Nephron (organoid): ENCODE results near the gene MROH8.
A peak's percentile ranks its signal among the peaks of the same experiment; 100 is the strongest.

Experiments
- H3K27ac Mint-ChIP-seq, 3 experiments: 2 replicates each; pipeline ENCODE4 v1.8.0; 2020; ENCODE audit warnings: mixed read lengths in 3 of 3, mild to moderate bottlenecking in 2 of 3, moderate library complexity in 1 of 3
- H3K27me3 Mint-ChIP-seq: 2 replicates; pipeline ENCODE4 v1.8.0; 2021; ENCODE audit warnings: low read depth, mild to moderate bottlenecking, moderate library complexity, mixed read lengths
- H3K36me3 Mint-ChIP-seq: 2 replicates; pipeline ENCODE4 v1.8.0; 2020; ENCODE audit warnings: low read depth, mixed read lengths
- H3K4me1 Mint-ChIP-seq: 2 replicates; pipeline ENCODE4 v1.8.0; 2020; ENCODE audit warnings: mixed read lengths
- H3K4me3 Mint-ChIP-seq, 3 experiments: 2 replicates each; pipeline ENCODE4 v1.8.0; 2020; ENCODE audit warnings: mild to moderate bottlenecking in 3 of 3, mixed read lengths in 3 of 3, moderate library complexity in 2 of 3
- H3K9me3 Mint-ChIP-seq: 2 replicates; pipeline ENCODE4 v1.8.0; 2020; ENCODE audit warnings: mixed read lengths
- CTCF ChIP-seq, 3 experiments: fragments of 200-600 bp; sonication (generic); IDR thresholded peaks; one replicate each; pipeline ENCODE4 v1.5.0; 2021; ENCODE audit warnings: antibody characterized with exemption in 3 of 3; ENCODE audit not compliant: unreplicated experiment in 3 of 3

The MROH8 gene

GRCh38 chr20:37194621-37195417, 15.5 kb upstream of the MROH8 start:
- H3K36me3 Mint-ChIP-seq, result peaks cover 44% of the 10 kb centered on the region
- H3K9me3 Mint-ChIP-seq, result no peaks in the 10 kb centered on the region
- no peak for TF ChIP-seq CTCF (IDR thresholded peaks at IDR 0.05; ENCODE audit: unreplicated experiment in 3 of 3)
- H3K27me3 Mint-ChIP-seq, result no peaks in the 10 kb centered on the region
- peak overlapping the region in 2 of 3 experiments; percentile 43 to 53 for H3K27ac Mint-ChIP-seq
- no peak overlapping the region for H3K4me3 Mint-ChIP-seq
- peaks cover 71% of the 10 kb centered on the region for H3K4me1 Mint-ChIP-seq

- Mint-ChIP-seq H3K27ac (peak overlapping the region; percentile 56 to 73 (median 64)), H3K9me3 (no peaks in the 10 kb centered on the region), H3K36me3 (peaks cover 47% of the 10 kb centered on the region), H3K4me1 (peaks cover 68% of the 10 kb centered on the region), H3K27me3 (no peaks in the 10 kb centered on the region), H3K4me3 (no peak overlapping the region)
- TF ChIP-seq CTCF (IDR thresholded peaks at IDR 0.05; ENCODE audit: unreplicated experiment in 3 of 3), result no peak
Measured at GRCh38 chr20:37193821-37194220, 14.5 kb upstream of the MROH8 start.

- H3K4me1 Mint-ChIP-seq, result peaks cover 63% of the 10 kb centered on the region
- TF ChIP-seq CTCF (IDR thresholded peaks at IDR 0.05; ENCODE audit: unreplicated experiment in 3 of 3), result no peak
- peak overlapping the region; percentile 56 to 73 (median 64) for H3K27ac Mint-ChIP-seq
- H3K9me3 Mint-ChIP-seq, result no peaks in the 10 kb centered on the region
- H3K36me3 Mint-ChIP-seq, result peaks cover 47% of the 10 kb centered on the region
- H3K27me3 Mint-ChIP-seq, result no peaks in the 10 kb centered on the region
- H3K4me3 Mint-ChIP-seq, result no peak overlapping the region
Measured at GRCh38 chr20:37193226-37193625, 13.9 kb upstream of the MROH8 start.

GRCh38 chr20:37192137-37192854, 12.9 kb upstream of the MROH8 start:
- TF ChIP-seq CTCF (IDR thresholded peaks at IDR 0.05; ENCODE audit: unreplicated experiment in 3 of 3), result peak; percentile 90
- Mint-ChIP-seq H3K36me3 (peaks cover 52% of the 10 kb centered on the region), H3K27ac (peak overlapping the region; percentile 42 to 75 (median 66)), H3K27me3 (no peaks in the 10 kb centered on the region), H3K4me1 (peaks cover 62% of the 10 kb centered on the region), H3K4me3 (no peak overlapping the region), H3K9me3 (no peaks in the 10 kb centered on the region)

- Mint-ChIP-seq H3K27me3 (no peaks in the 10 kb centered on the region), H3K4me1 (peaks cover 56% of the 10 kb centered on the region), H3K27ac (peak overlapping the region; percentile 20 to 53 (median 28)), H3K9me3 (no peaks in the 10 kb centered on the region), H3K4me3 (no peak overlapping the region), H3K36me3 (peaks cover 53% of the 10 kb centered on the region)
- TF ChIP-seq CTCF (IDR thresholded peaks at IDR 0.05; ENCODE audit: unreplicated experiment in 3 of 3), result no peak
Measured at GRCh38 chr20:37190354-37191112, 11.2 kb upstream of the MROH8 start.
